Activated CD4-positive, CD25-positive, alpha-beta regulatory T cell treated with anti-CD3 and anti-CD28 coated beads, Interleukin-2, amount 50 U/mL, for 72 hours (primary cell): ENCODE measurements around the gene AGER.
"Not testable (repeated sequence)": the region's sequence is repeated elsewhere in the genome, so short reads cannot be mapped to it uniquely, and the experiment has no call there.

Source experiments
- DNase-seq: peaks from one replicate; pipeline ENCODE4 v3.0.0; 2021

The AGER gene

DNA sequence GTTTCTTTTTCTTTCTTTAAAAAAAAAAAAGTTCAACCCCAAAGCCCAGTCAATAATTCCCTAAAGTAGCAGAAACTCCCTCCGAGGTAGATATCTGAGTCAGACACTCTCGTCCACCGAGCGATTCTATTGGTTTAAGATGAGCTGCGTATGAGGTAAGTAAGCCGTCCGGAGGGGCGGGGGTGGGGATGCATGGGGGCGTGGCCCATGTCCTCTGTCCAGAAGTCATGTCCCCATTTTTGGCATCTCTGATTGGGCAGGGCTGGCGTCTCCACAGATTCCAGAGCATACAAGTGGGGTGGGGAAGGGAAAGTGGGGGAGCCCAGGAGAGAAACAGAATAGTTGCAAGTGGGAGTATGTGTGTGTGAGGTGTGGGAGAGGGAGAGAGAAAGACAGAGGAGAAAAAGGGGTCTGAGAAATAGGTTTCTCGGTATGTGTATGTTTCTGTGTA, 1.7 kb upstream of the AGER start:
- DNase-seq, result not testable (repeated sequence)

DNA sequence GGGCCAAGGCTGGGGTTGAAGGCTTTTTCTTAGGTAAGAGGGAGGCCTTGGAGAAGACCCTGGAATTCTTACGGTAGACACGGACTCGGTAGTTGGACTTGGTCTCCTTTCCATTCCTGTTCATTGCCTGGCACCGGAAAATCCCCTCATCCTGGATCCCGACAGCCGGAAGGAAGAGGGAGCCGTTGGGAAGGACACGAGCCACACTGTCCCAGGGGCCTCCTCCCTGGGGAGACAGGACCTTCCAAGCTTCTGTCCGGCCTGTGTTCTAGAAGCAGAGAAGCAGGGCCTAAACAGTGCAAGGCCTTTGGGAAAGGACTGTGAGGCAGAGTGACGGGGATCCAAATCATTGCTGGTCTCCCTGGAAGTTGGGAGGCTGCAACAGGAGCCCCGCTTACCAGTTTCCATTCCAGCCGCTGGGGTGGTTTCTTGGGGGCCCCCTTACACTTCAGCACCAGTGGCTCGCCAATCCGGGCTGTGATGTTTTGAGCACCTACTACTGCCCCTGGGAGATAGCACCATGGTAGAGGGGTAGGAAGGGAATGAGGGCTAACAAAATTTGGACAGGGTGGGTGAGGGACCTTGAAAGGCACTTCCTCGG, 470 bp downstream of the AGER start:
- no peak for DNase-seq

DNA sequence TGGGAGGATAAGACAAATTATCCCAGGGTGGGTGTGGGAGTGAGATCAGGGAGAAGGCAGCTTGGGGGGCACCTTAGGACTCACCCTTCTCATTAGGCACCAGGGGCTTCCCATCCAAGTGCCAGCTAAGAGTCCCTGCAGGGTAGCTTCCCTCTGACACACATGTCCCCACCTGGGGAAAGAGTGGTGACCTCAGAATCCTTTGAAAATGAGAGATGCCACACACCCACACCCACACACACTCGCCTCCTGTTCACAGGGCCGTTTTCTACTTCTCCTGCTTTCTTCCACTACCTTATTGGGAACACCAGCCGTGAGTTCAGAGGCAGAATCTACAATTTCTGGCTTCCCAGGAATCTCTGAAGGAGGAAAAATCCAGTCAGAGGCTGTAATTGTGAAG, 1.0 kb downstream of the AGER start:
- DNase-seq, result no peak

DNA sequence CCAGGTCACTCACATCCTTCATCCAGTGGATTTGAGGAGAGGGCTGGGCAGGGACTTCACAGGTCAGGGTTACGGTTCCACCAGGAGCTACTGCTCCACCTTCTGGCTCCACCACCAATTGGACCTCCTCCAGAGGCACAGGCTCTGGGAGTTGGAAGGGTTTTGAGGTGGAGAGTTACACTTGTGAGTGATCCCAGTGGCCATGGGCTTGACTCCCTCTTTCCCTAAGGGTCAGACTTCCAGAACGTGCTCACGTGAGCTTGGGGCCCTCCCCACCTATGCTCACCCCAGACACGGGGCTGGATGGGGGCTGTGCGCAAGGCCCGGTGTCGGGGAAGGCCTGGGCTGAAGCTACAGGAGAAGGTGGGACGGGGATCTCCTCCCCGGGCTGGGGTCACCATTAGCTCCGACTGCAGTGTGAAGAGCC, 1.5 kb downstream of the AGER start:
- no peak for DNase-seq

DNA sequence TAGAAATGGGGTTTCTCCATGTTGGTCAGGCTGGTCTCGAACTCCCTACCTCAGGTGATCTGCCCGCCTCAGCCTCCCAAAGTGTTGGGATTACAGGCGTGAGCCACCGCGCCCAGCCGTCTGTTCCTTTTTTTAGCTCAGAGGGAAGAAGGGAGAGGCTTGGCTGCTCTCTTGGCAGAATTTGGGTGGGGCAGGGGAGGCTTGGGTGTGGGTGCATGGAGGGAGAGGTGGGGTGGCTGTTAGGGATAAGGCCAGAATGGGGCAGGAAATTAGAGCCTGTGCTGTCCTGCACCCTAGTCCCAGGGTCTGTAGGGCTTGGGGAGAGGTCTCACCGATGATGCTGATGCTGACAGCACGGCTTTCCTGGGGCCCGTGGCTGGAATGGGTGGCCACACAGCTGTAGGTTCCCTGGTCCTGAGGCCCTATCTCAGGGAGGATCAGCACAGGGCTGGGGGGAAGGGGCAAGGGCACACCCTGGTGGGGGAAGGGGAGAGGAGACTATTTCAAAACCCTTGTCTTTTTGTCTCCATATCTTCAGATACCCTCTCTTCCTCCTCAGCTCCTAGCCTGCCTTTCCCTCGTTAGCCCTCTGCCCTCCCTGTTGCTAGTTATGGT, 2.0 kb downstream of the AGER start:
- DNase-seq, result no peak

DNA sequence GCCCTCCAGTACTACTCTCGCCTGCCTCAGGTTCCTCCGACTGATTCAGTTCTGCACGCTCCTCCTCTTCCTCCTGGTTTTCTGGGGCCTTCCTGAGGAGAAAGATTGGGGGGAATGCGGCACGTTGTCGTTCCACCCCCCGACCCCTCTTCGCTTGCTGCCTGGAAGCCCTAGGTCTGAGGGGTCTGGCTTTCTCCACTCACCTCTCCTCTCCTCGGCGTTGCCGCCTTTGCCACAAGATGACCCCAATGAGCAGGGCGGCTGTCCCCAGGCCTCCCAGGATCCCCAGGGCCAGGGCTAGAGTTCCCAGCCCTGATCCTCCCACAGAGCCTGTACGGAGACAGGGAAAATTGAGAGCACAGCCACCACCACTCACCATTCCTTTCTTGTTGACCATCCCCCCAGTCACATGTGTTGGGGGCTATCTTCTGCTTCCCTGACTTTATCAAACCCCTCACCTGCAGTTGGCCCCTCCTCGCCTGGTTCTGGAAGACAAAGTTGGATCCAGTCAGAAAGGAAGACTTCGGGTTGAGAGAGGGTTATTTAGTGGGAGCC, 2.8 kb downstream of the AGER start:
- DNase-seq, result no peak

DNA sequence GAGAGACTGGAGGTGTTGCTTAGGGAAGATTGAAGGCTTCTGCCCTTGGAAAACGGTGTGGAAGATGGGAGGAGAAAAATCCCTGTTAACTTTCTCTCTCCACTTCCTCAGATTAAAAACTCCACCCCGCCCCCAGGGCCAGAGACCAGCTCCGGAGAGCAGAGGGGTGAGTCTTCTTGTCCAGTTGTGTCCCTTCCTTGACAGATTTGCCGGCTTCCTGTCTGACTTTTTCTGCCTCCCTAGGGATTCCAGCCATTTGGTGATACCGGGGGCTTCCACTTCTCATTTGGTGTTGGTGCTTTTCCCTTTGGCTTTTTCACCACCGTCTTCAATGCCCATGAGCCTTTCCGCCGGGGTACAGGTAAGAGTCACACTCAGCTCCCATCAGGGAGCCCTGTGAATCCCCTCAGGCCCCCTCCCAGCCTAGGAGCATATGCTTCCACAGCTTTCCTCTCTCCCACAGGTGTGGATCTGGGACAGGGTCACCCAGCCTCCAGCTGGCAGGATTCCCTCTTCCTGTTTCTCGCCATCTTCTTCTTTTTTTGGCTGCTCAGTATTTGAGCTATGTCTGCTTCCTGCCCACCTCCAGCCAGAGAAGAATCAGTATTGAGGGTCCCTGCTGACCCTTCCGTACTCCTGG, 4.2 kb downstream of the AGER start:
- no peak for DNase-seq

DNA sequence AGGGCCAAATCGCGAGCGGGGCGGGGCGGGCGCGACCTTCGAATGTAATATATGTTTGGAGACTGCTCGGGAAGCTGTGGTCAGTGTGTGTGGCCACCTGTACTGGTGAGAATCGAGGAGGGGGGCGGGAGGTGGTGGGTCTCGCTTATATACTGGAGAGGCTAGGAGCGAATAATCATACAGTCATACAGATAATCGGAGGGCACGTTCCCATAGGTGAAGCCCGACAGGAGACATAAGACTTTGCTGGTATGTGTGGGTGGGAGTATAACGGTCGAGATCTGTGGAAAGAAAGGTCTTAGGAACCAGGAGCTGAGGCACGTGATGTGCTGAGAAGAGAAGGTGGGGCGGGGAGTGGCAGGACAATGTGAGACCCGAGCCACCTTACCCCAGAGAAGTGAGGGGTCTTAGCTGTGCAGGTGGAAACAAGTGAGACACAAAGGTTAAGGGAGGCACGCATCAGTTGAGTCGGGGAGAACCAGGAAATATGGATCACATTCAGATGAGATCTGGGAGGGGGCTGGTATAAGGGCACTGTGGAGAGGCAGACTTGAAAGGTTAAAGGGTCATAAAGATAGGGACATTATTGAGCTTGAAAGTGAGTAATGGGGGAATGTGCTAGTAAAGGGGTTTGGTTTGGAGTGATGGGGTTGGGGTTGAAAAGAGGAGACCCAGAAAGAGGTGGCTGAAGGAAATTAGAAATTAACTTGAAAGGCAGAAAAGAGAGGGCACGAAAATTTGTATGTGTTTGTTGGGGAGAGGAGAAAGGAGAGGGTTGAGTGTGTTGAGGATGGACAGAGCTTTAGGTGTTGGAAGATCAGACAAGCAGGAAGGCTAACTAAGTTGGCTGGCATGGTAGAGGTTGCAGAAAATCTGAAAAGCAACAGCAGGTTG, 5.3 kb downstream of the AGER start:
- DNase-seq, result no peak

DNA sequence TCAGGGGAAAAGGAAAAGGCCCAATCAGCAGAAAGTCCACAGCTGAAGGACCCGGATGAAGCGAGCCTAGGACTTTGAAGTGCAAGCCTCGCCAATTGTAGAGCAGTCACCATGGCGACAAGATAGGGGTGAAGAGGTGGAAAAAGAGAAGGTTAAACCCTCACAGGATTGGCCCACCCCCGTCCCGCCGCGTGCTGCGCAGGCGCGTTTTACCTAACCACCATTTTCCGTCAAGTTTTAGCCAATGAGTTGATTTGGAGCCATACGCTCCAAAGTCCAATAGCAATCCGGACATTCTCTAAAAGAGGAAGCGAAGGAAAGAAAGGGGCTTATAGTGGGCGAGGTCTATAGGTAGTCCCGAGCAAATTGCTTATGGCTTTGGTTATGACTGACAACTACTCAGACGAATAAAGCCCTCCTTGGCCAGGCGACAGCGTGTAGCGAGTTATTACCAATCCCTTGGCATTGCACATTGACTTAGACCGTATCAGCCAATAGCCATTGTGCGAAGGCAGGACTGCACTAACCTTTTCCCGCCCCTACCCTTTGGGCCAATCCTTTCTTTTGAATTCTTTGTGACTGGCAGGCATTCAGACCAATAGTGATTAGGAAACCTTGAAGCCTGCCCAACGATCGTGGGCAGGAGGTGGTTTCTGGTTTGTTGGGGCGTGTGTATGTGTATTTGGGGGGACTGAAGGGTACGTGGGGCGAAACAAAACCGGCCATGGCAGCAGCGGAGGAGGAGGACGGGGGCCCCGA, 6.1 kb downstream of the AGER start, which contains the start of gene RNF5:
TSS of gene RNF5 (plus strand) at position 618 of the 759 bp plus-strand sequence. CDS start at position 725, 107 bp downstream.
- peak; percentile 78 for DNase-seq

DNA sequence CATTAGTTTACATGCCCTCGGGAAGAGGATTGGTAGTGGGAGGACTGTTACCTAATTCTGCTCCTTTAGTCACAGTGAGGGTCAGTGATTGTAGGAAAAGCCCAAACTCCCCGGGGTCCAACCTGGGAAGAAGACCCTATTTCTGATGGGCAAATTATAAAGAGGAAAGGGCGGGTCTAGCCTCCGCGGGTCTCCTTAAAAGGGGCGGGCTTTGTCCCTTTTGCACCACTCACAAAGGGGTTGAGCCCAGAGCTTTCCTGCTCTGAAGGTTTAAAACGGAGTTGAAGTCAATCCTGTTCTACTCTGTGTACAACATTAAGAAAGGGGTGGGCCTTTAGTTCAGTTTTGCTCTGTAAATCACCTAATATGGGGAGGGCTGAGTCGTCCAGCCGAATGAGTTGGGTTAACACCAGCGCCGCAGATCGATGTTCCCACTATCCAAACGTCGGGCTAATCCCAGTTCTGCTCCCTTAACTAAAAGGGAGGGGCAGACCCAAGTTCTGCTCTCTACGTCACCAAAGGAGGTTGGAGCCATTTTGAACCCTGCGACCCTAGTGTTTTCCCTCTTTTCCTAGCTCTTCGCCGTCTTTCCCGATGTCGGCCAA, 6.8 kb downstream of the AGER start:
- DNase-seq, result no peak

DNA sequence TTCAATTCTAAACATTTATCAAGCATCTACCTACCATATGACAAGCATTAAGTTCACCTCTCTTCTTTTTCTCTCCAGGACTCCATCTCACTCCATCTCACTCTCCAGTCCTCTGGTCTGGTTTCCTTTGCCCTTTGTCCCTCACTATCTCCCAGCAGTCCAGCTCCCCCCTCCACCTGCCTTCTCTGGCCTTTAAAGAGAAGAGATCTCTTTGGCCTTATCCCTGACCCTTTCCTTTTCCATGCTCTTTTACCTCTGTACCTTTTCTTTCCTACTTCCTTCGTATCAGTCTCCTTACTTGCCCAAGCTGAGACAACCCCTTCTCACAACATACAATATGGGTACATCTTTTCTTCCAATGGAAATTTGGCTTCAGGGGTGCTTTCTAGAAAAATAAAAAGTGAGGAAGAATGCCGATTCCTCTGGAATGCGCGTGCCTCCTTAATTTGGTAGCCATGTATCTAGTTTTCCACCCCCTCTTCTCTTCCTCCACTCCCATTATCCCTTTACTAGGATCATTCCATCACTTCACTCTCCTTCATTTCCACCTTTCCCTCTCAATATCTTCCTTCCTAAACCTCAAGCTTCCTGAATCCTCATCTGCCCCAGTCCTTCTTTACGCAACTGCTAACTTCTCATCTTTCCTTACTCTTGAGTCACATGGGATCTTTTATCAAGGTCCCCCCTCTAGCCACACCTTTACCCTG, 7.4 kb downstream of the AGER start:
- no peak for DNase-seq

DNA sequence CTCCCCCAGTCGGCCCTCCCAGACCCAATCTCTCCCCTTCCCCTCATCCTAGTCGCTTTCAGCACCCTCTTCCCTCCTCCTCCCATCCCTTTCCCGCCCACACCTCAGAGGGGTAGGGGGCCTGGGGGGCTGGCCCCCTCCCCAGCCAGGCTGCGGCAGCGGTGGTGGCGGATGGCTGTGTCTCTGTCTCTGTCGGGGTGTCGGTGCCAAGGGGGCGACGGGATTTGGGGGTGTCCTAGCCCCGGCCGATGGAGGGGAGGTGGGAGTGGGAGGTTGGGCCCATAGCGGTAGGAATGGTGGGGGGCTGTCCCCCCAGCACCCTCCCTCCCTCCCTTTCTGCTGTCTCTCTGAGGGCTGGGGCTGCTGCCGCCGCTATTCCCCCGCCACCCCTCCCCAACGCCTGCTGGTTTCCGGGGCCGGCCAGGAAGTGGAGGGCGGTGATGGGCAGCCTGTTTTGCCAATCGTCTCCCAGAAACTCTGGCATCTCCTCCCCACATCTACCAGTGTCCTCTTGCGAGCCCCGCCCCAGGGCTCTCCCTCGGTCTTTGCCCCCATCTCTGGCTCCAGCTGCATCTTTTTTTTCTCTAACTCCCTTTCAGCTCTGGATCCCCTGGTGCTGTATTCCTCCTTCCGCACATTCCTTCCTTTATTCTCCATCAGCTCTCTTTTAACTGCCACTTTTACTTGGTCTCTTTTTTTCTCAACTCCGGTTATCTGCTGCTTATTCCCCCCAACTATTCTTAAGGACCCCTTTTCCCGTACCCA, 8.2 kb downstream of the AGER start, which contains the start of gene AGPAT1:
TSS of gene AGPAT1 (minus strand) at position 374 of the 765 bp plus-strand sequence. CDS start 4,588 bp downstream, outside the sequence.
- DNase-seq, result peak; percentile 98

DNA sequence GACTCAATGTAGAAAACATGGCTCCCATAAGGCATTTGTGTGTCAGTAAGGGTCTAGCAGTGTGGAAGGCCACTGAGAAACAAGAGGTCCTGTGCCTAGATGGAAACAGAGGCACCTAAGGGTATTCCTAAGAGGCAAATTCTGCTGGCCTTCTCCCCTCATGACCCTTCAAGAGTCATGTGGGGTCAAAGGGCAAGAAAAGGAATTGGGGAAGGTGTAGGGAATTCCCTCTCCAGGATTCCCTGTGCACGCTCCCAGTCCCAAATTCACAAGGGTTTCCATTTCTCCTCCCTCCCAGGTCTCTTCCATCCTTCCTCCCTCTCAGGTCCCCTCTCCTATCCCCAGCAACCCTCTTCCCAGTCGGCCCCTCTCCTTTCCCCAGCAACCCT, 8.7 kb downstream of the AGER start:
- DNase-seq, result no peak

DNA sequence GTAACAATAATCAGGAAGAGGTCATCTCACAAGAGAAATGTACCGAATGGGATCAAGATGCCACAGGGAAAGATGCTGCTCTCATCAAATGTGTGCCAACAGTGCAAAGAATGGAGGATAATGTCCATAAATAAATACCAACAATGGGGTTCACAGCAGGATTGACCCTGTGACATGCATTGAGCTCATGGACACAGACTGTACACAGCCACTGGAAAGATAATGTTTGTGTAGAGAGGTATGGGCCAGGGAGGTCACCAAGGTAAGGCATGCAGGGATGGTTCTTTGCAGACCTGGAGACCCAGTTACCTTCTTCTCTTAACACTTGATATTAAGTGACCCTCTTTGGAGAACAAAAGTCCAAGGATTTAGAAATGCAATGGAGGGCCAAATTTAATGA, 9.6 kb downstream of the AGER start:
- no peak for DNase-seq

DNA sequence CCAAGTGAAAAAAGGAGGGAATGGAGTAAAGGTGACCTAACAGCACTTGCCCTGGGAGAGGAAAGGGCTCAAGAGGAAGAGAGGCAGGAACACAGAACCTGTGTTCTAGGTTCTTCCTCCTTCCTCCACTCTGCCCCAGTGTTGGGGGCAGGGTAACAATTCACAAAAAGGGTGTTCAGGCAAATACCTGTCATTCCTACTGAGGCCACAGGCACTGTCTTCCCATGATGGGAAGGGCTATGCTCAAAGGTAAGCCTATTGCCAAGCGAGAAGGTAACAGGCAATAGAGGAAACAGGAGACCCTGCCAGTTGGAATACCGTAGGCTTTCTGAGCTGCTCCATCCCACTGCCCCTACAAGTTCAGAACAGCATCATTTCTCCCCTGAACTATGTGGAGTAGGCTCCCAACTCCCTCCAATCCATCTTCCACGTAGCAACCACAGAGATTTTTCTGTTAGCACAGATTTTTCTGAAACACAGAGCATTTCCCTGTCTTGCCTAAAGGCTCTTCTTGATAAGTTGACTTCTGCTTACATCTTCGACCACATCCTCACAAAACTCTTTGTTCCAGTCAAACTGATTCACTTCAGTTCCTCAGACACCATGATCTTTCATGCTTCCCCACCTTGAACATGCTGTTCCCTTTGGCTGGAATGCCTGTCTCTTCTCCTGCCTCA, 10.9 kb downstream of the AGER start:
- DNase-seq, result no peak

DNA sequence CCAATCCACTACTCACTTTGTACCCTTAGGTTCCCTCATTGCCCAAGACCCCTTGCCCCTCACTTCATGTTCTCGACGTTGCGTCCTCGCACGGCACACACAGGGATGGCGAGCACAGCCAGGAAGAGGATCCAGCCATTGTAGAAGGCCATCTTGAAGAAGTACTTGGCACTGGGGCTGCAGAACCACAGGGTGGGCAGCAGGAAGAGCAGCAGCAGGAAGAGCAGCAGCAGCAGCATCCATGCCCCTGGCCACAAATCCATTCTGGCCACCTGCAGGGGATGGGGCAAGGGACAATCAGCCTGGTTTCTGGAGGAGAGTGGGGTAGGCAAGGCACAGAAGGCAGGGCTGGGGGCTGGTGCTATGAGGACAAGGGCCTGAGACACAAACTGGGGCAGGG, 12.8 kb downstream of the AGER start:
- no peak for DNase-seq

DNA sequence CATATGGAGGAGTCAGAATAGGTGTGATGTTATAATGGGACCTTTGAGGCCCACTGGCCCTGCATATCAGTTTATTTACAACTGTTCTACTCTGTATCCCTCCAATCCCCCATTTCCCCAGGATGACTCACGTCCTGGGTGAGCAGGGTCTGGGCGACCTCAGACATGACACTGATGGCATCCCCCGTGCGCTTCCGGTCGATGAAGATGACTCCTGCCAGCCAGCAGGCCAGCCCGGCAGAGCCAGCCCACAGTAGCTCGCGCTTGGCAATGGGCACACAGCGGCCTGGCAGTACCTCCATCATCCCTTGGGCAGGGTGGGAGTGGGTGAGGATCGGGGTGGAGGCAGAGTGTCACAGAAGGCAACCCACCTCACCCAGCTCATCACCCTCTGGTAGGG, 13.8 kb downstream of the AGER start:
- DNase-seq, result no peak

DNA sequence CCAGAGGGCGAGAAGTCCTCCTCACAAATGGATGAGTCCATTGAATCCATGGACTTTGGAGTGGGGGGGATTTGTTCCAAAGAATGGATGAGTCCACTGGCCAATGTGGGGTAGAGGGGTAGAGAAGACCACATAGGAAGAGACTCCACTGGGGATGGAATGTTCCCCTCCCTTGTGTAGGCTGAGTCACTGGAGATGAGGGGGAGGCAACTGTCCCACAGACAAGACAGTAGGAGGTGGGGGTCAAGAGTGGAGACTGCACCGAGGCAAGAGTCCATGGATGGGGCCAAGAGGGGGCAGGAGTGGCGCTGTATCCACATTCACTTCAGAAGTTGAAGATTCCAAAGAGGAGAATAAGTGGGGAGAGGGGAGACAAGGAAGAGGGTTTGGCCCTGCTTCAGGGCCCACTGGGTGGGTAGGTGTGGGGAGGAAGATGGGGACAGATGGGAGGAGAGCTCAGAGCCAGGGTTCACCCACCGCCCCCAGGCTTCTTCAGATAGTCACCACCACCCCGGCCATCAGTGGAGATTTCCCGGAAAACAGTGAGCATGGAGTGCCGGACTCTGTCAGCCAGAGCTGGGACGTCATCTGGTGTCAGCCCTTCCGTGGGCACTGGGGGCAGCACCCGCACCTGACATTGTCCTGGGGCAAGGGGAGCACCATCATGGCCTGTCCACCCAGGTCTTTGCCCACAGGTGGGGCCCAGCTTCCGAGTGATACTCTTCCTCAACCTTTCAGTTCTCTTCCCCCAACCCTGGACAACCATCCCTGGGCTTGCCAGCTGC, 15.1 kb downstream of the AGER start:
- no peak for DNase-seq

DNA sequence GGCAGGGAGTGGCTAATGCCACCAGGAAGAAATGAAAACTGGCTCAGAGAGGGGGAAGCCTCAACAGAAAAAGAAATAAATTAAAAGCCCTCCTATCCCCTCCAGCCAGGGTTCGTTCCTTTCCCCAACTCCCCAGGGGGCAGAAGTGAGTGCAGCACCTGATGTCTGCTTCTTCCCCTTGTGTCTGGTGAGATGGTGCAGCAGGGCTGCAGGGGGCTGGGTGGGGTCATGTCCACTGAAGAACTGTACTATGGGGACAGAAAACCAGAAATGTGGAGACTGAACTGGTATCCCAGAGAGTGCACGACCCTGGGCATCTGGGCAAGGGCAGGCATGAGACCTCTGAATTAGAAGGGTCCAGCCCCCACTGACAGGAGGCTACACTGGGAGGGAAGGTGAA, 15.7 kb downstream of the AGER start:
- DNase-seq, result no peak
